GM21576 (cell line): ENCODE data around the gene PRR11.
"Not testable (repeated sequence)": the region's sequence is repeated elsewhere in the genome, so short reads cannot be mapped to it uniquely, and the experiment has no call there.

Experiments
- ATAC-seq: cut with Tn5 transposase; IDR thresholded peaks from one replicate; pipeline ENCODE4 v1.9.1; 2021; ENCODE audit warnings: mild to moderate bottlenecking, moderate library complexity; ENCODE audit not compliant: unreplicated experiment

PRR11 gene

DNA sequence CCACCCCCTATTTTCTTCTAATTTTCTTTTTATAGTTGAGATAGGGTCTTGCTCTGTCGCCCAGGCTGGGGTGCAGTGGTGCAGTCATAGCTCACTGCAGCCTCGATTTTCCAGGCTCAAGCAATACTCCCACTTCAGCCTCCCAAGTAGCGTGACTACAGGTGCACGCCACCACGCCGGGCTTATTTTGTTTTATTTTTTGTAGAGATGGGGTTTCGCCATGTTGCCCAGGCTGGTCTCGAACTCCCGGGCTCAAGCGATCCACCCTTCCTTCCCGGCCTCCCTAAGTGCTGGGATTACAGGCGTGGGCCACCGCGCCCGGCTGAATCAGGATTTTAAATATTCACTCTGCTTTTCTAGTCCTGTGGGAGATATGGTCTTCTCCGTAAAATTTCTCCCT lies 63.8 kb downstream of the PRR11 start:
- ATAC-seq = no peak

DNA sequence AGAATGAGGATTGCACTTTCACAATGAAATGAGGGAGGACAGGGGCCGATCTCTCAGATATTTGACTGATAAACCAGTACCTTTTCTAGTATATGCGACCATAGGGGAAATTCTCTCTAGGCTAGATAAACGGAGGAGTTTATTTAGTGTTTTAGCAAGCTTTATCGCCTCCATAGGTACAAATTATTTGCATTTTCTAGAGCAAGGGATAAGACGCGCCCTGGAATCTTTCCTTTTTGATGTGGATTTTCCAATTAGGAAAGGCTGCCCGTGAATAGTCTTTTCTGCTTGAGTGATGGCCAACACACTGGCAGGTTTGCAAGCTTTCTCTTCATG lies 64.4 kb downstream of the PRR11 start:
- ATAC-seq = no peak

DNA sequence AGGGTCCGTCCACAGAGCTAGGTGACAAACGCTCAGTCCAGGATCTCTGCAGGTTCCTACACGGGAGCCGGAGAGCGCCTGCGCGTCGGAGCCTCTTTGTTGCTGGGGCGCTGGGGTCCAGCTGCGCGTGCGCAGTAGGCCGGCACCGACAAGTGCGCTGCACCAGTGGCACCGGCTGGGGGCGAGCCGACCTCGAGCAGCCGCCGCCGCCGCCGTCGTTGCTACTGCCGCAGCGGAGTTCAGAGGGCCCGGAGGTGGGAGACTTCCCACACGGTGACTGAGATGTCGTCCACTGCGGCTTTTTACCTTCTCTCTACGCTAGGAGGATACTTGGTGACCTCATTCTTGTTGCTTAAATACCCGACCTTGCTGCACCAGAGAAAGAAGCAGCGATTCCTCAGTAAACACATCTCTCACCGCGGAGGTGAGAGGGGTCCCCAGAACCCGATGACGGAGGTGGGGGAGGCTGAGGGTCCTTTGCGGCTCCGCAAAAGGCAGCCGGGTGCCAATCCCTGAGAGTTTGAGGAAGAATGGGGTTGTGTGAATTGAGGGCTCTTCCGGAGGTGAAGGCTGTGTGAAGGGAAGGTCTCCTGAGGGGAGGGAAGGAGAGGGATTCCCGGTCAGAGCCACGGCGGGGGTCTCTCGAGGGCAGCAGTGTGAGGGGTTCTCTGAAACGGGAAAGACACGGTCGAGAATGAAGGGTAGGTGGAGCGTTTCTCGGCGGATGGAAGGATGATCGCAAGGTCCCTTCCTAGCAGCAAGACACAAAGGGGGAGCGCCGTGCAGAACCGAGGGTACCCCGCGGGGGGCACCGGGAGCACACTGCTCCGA lies 65.0 kb downstream of the PRR11 start, which contains the start of gene GDPD1:
Gene GDPD1 (plus strand): TSS at position 184 of the 831 bp plus-strand sequence. CDS start 99 bp downstream, at position 283.
- peak; percentile 90 for ATAC-seq

DNA sequence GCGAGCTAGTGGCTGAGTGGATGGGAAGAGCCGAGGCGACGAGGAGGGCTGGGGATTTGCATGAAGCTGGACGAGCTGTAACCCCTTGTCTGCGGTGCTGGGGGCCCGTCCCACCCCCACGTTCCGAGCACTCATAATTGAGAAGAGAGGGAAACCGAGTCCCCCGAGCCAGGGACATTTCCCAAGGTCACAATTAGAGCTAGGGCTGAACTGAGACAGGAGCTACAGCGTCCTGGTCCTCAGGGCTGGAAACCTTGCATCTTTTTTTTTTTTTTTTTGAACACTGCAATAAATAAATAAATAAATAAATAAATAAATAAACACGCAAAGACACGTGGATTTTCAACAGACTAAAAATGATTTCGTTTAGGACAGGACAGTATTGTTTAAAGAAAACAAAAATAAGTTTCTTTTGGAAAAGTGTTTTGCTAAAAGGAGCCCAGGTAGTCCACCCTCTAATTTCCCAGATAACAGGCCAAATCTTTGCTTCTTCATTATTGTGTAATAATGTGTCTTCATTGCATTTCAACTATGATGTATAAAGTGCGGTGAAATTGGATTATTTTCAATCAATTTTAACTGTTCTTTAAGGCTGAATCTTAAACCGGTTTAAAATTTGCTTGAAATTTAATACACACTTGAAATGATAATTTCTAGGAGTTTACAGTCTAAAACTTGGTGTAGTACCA lies 65.8 kb downstream of the PRR11 start:
- no peak for ATAC-seq

DNA sequence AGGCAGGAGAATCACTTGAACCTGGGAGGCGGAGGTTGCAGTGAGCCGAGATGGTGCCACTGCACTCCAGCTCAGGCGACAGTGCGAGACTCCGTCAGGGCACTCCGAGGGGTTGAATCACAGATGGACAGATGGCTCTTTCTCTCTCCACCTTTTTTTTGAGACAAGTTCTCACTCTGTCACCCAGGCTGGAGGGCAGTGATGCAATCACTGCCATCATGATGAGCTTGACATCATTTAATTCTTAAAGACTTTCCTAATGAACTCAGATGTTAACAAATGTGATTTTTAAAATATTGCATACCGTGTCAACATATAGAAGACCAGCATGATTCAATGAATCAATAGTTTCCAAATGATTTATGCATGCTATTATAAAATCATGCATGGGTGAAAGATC lies 68.3 kb downstream of the PRR11 start:
- no peak for ATAC-seq

DNA sequence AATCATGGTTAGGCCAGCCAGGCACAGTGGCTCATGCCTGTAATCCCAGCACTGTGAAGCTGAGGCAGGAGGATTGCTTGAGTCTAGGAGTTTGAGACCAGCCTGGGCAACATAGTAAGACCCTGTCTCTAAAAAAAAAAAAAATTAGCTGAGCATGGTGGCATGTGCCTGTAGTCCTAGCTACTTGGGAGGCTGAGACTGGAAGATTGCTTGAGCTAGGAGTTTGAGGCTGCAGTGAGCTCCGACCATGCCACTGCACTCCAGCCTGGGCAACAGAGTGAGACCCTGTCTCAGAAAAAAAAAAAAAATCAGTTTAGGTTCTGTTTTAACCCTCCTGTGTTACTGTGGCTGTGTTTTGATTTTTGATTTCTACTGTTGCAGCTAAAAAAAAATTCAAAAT lies 73.0 kb downstream of the PRR11 start:
- not testable (repeated sequence) for ATAC-seq

DNA sequence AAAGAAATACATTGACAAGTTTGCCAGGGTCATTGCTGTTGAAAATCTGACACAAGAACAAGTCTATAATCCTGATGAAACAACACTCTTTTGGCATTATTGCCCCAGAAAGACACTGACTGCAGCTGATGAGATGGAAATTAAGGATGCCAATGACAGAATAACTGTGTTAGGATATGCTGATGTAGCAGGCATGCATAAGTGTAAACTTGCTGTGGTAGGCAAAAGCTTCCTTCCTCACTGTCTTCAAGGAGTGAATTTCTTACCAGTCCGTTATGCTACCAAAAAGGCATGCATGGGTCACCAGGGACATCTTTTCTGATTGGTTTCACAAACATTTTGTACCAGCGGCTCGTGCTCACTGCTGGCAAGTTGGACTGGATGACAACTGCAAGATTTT lies 75.2 kb downstream of the PRR11 start:
- no peak for ATAC-seq

DNA sequence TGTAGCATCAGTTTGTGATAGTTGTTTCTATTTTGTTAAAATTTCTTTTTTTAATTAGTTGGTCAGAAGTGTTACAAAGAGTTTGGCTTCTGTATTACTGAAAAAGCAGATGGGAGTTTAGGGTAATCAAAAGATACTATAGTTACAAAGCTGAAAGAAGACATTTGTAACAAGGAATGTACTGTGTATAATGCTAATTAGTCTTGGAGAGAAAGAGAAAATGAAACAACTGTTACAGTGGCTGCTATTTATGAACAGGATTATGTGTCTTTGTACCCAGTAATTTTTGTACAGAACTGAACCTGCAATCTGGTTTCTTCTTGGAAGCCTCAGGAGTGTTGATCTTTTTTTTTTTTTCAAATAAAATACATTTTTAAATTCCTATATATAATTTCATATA lies 79.1 kb downstream of the PRR11 start:
- ATAC-seq = no peak

DNA sequence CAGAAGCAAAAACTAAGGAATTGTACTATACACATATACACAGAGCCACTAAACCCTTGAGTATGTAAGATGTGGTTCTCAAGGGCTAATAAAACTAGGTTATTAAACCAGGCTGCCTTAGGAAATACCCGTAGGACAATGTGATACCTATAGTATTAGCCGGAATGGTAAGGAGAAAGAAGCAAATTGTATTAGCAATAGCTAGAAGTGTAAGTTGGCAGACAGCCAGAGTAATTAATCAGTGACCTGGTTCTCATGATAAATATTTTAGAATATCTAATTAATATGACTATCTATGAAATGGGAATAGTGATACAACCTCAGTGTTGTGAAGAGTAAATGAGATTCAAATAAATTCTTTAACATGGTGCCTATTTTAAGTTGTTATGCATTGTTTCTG lies 83.4 kb downstream of the PRR11 start:
- ATAC-seq = no peak

DNA sequence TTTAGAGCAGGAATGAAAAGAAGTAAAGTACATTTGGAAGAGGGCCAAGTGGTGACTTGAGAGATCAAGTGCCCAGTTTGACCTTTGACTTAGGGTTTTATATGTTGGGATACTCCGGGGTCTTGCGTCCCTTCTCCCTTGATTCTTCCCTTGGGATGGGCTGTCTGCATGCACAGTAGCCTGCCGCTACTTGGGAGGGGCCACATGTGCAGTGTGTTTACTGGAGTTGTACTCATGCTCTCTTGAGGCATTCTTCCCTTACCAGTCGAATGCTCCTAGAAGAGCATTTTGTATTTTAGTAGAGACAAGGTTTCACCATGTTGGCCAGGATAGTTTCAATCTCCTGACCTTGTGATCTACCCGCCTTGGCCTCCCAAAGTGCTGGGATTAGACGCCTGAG lies 88.5 kb downstream of the PRR11 start:
- ATAC-seq = no peak
